IMR-90 (cell line): ENCODE measurements around the gene NRIP2. TPM values are rescaled to one million over a fixed set of nuclear protein-coding genes. Genes with fewer than 3 reads are reported as not detected.

Experiments
- ATAC-seq: fragments of 200-7000 bp; cut with Tn5 transposase; 2 replicates; pipeline ENCODE4 v1.9.1; 2020; ENCODE audit warnings: low read depth, mild to moderate bottlenecking, moderate library complexity
- BruUV-seq: library from RNA; stranded (reverse); fragments of 400-500 nt; replicated peaks from 2 replicates; lab custom pipeline; 2021; lab: Mats Ljungman, UMichigan
- CTCF ChIA-PET: fragments of 300-600 bp; formaldehyde crosslinking; extraction: SDS; loops from one replicate; lab custom pipeline; 2021; ENCODE audit warnings: antibody characterized with exemption; lab: Yijun Ruan, JAX
- POLR2A ChIA-PET: fragments of 300-600 bp; sonication (Branson Sonifier 250); formaldehyde crosslinking; loops from one replicate; lab custom pipeline; 2022; ENCODE audit warnings: antibody characterized with exemption; ENCODE audit not compliant: unreplicated experiment; lab: Charles Lee
- DNase-seq: peaks from one replicate; pipeline ENCODE4 v3.0.0; 2013
- H2AFZ ChIP-seq: replicated peaks from 2 replicates; pipeline ENCODE3; 2013; ENCODE audit warnings: low read length, mild to moderate bottlenecking; ENCODE audit not compliant: poor library complexity
- H2AK5ac ChIP-seq: 2 replicates; pipeline ENCODE4 v1.6.1; 2013; ENCODE audit warnings: low read depth, low read length, inconsistent platforms
- H2AK9ac ChIP-seq: replicated peaks from 2 replicates; pipeline ENCODE3; 2013; ENCODE audit warnings: mild to moderate bottlenecking, low read depth, low read length, moderate library complexity; ENCODE audit not compliant: poor library complexity
- H2BK120ac ChIP-seq: 2 replicates; pipeline ENCODE4 v1.6.1; 2013; ENCODE audit warnings: low read depth, low read length, inconsistent platforms
- H2BK15ac ChIP-seq: 3 replicates; pipeline ENCODE4 v1.6.1; 2013; ENCODE audit warnings: low read depth, low read length, inconsistent platforms
- H2BK20ac ChIP-seq: 2 replicates; pipeline ENCODE4 v1.6.1; 2013; ENCODE audit warnings: low read depth, mild to moderate bottlenecking, inconsistent platforms, low read length, moderate library complexity
- H2BK5ac ChIP-seq: 2 replicates; pipeline ENCODE4 v1.6.1; 2013; ENCODE audit warnings: mild to moderate bottlenecking, low read depth, low read length, inconsistent platforms; ENCODE audit not compliant: poor library complexity, severe bottlenecking
- H3K14ac ChIP-seq: replicated peaks from 2 replicates; pipeline ENCODE4 v1.6.1; 2013; ENCODE audit warnings: low read depth, low read length, inconsistent platforms
- H3K18ac ChIP-seq: 2 replicates; pipeline ENCODE4 v1.6.1; 2013; ENCODE audit warnings: low read depth, low read length, control low read depth
- H3K23ac ChIP-seq: 2 replicates; pipeline ENCODE4 v1.6.1; 2013; ENCODE audit warnings: low read depth, low read length, inconsistent platforms
- H3K27ac ChIP-seq: 2 replicates; pipeline ENCODE4 v1.5.1; 2013; ENCODE audit warnings: mild to moderate bottlenecking, control low read depth, low read length; ENCODE audit not compliant: insufficient read depth
- H3K27me3 ChIP-seq: 2 replicates; pipeline ENCODE4 v1.6.1; 2013; ENCODE audit warnings: low read length; ENCODE audit not compliant: control insufficient read depth, insufficient read depth
- H3K36me3 ChIP-seq: 2 replicates; pipeline ENCODE4 v1.6.1; 2013; ENCODE audit warnings: low read length, mixed read lengths; ENCODE audit not compliant: control insufficient read depth, insufficient read depth
- H3K4ac ChIP-seq: 2 replicates; pipeline ENCODE4 v1.6.1; 2013; ENCODE audit warnings: low read depth, low read length, inconsistent platforms
- H3K4me1 ChIP-seq: 2 replicates; pipeline ENCODE4 v1.6.1; 2013; ENCODE audit warnings: low read length, mixed read lengths; ENCODE audit not compliant: control insufficient read depth, insufficient read depth
- H3K4me2 ChIP-seq: 2 replicates; pipeline ENCODE4 v1.6.1; 2013; ENCODE audit warnings: low read depth, mild to moderate bottlenecking, control low read depth, low read length, moderate library complexity
- H3K4me3 ChIP-seq: 2 replicates; pipeline ENCODE4 v1.5.1; 2013; ENCODE audit warnings: low read depth, mild to moderate bottlenecking, control low read depth, low read length, moderate library complexity; ENCODE audit not compliant: insufficient read depth
- H3K56ac ChIP-seq: 2 replicates; pipeline ENCODE4 v1.6.1; 2013; ENCODE audit warnings: low read length, inconsistent platforms; ENCODE audit not compliant: insufficient read depth; ENCODE audit errors: extremely low read depth
- H3K79me1 ChIP-seq, 2 experiments: 2 replicates each; pipeline ENCODE4 v1.6.1; 2013; ENCODE audit warnings: low read length in 2 of 2, inconsistent platforms in 1 of 2, low read depth in 1 of 2
- H3K9ac ChIP-seq: 2 replicates; pipeline ENCODE4 v1.6.1; 2013; ENCODE audit warnings: low read depth, low read length, control low read depth
- H3K9me1 ChIP-seq: 2 replicates; pipeline ENCODE4 v1.6.1; 2013; ENCODE audit warnings: low read length, inconsistent platforms; ENCODE audit not compliant: insufficient read depth
- H3K9me3 ChIP-seq: 2 replicates; pipeline ENCODE4 v1.6.1; 2013; ENCODE audit warnings: low read length; ENCODE audit not compliant: control insufficient read depth, insufficient read depth
- H4K20me1 ChIP-seq: 2 replicates; pipeline ENCODE4 v1.6.1; 2013; ENCODE audit warnings: low read length, inconsistent platforms; ENCODE audit not compliant: insufficient read depth
- H4K5ac ChIP-seq: 2 replicates; pipeline ENCODE4 v1.6.1; 2013; ENCODE audit warnings: mild to moderate bottlenecking, low read depth, low read length, control low read depth
- H4K8ac ChIP-seq, 2 experiments: 2 replicates each; pipeline ENCODE4 v1.6.1; 2013; ENCODE audit warnings: low read depth in 2 of 2, low read length in 2 of 2, control low read depth in 1 of 2, inconsistent platforms in 1 of 2
- H4K91ac ChIP-seq: 2 replicates; pipeline ENCODE4 v1.6.1; 2013; ENCODE audit warnings: low read depth, low read length, inconsistent platforms; ENCODE audit not compliant: insufficient read depth
- BHLHE40 ChIP-seq: fragments of 150-350 bp; IDR thresholded peaks from 2 replicates; pipeline ENCODE4 v1.6.1; 2016; ENCODE audit warnings: mild to moderate bottlenecking, low read depth, low read length
- CEBPB ChIP-seq: IDR thresholded peaks from 2 replicates; pipeline ENCODE4 v1.6.1; 2012; ENCODE audit warnings: low read depth, low read length, improper control_type of control experiment
- CHD1 ChIP-seq: IDR thresholded peaks from 2 replicates; pipeline ENCODE4 v1.6.1; 2012; ENCODE audit warnings: low read depth, low read length, improper control_type of control experiment
- FOS ChIP-seq: fragments of 150-350 bp; IDR thresholded peaks from 2 replicates; pipeline ENCODE4 v1.6.1; 2016; ENCODE audit warnings: low read depth, low read length
- MAFK ChIP-seq: IDR thresholded peaks from 2 replicates; pipeline ENCODE4 v1.6.1; 2012; ENCODE audit warnings: low read depth, low read length, improper control_type of control experiment
- MAZ ChIP-seq: IDR thresholded peaks from 2 replicates; pipeline ENCODE4 v1.6.1; 2012; ENCODE audit warnings: low read depth, mild to moderate bottlenecking, low read length, improper control_type of control experiment, moderate library complexity, borderline replicate concordance
- MXI1 ChIP-seq: IDR thresholded peaks from 2 replicates; pipeline ENCODE4 v1.6.1; 2012; ENCODE audit warnings: low read depth, mild to moderate bottlenecking, low read length, moderate library complexity, borderline replicate concordance
- POLR2A ChIP-seq: IDR thresholded peaks from 2 replicates; pipeline ENCODE4 v1.6.1; 2012; ENCODE audit warnings: mild to moderate bottlenecking, low read depth, low read length
- RFX5 ChIP-seq: IDR thresholded peaks from 2 replicates; pipeline ENCODE4 v1.8.0; 2012; ENCODE audit warnings: low read depth, mild to moderate bottlenecking, low read length, moderate library complexity
- SMC3 ChIP-seq: fragments of 150-350 bp; IDR thresholded peaks from 2 replicates; pipeline ENCODE4 v1.6.1; 2016; ENCODE audit warnings: low read depth, mild to moderate bottlenecking, antibody characterized with exemption, low read length, moderate library complexity
- WGBS, 2 experiments: methylation state at CpG; one replicate each; pipeline versions ENCODE4 v1.1.5 to v1.1.7; 2013; ENCODE audit warnings: missing lambda C conversion rate in 2 of 2; ENCODE audit not compliant: insufficient read length in 1 of 2; ENCODE audit errors: extremely low coverage in 2 of 2; 5-methylcytosine and 5-hydroxymethylcytosine counted together
- dilution Hi-C: fragments of 300-500 bp; cut with HindIII; formaldehyde crosslinking; loops from one replicate; pipeline ENCODE4 v1.14.3; 2018; ENCODE audit warnings: low sequenced_read_pairs; ENCODE audit not compliant: unreplicated experiment
- in situ Hi-C: fragments of 300-500 bp; cut with MboI; formaldehyde crosslinking; loops from 3 replicates; pipeline ENCODE4 v1.14.3; 2019; ENCODE audit warnings: low sequenced_read_pairs, inconsistent platforms, mixed read lengths
- intact Hi-C: fragments of 100-400 bp; cut with micrococcal nuclease; formaldehyde crosslinking; loops from 2 replicates; pipeline ENCODE4 v1.10.0; 2022
- polyA plus RNA-seq, 3 experiments: library from polyadenylated mRNA; depleted of rRNA; stranded (reverse); fragments of >200 nt; gene quantifications; 2 replicates each; pipeline ENCODE4 v1.2.3, GENCODE V29; 2012; ENCODE audit warnings: low replicate concordance in 1 of 3
- total RNA-seq: library from RNA; depleted of rRNA; stranded (reverse); fragments of >200 nt; gene quantifications from 2 replicates; pipeline ENCODE4 v1.2.3, GENCODE V29; 2012
- TF ChIP-seq, protein P1 (sequence below): conservative IDR thresholded peaks from 2 replicates; pipeline ENCODE4 v1.5.1; 2012; ENCODE audit warnings: mild to moderate bottlenecking, low read depth, low read length, improper control_type of control experiment
- TF ChIP-seq, protein P2 (sequence below): fragments of 150-350 bp; IDR thresholded peaks from 2 replicates; pipeline ENCODE4 v1.6.1; 2017; ENCODE audit warnings: mild to moderate bottlenecking, antibody characterized with exemption, low read length, low read depth

The NRIP2 gene
- total and polyA plus RNA-seq, 2 of the 4 experiments (the other 2 are of a cell fraction): 0.18 to 0.27 TPM

DNA sequence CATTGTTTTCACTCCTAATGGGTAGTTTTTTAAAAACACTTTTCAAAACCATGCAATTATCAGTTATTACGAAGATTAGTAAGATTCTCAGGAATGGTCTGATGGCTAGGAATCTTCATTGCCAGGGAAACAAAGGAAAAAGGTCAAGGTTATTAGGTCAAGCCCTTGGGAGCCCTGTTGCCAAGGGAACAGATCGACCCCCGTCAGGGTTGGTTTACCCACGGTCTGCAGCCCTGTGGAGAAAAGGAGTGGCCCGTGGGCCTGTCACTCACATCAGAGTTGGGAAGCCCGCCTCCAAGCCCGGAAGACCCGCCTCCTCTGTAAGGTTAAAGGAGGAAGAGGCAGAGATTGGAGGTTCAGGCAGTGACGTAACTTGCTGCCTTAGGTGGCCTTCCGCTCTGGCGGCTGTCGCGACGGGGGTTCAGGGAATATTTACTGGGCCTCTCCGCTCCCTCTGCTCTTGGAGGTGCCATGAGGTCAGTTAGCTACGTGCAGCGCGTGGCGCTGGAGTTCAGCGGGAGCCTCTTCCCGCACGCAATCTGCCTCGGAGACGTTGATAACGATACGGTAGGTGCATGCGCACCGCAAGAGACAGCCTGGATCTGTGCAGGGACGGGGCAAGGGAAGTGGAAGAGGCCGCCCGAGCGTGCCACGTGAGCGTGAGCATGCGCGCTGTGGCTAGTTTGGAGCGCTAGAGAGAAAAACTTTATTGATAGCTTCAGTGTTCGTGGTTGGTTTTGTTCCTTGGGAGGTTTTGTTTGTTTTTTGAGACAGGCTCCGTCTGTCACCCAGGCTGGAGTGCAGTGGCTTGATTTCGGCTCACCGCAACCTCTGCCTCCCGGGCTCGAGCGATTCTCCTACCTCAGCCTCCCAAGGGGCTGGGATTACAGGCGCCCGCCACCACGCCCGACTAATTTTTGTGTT is 22.3 kb downstream of the NRIP2 start, which contains the start of gene ITFG2:
TSS of gene ITFG2 (plus strand) at position 379 of the 924 bp plus-strand sequence. CDS start at position 472, 93 bp downstream.
- peak within 1 kb of the TSS; percentile 93 for H3K56ac ChIP-seq
- H3K27me3 ChIP-seq: no peaks in the 10 kb centered on the region
- no peaks in the 10 kb centered on the region for H3K4me1 ChIP-seq
- DNase-seq: peak; percentile 98
- H2BK15ac ChIP-seq: no peak within 1 kb of the TSS; the same call in 2 of the 3 replicates
- peak within 1 kb of the TSS; percentile 39; the same call in 1 of the 2 replicates for H2BK20ac ChIP-seq
- in situ Hi-C loops: no loop called here
- dilution Hi-C loops: no loop called here
- 0% methylated on average over 22 of the region's 48 CpGs; no CpG with 5 or more reads in 1 of the 2 experiments for WGBS, 2 experiments
- H3K9ac ChIP-seq: peak within 1 kb of the TSS; percentile 95
- TF ChIP-seq MXI1: peak; percentile 81
- no peak for TF ChIP-seq MAFK
- peak; percentile 76 for TF ChIP-seq CEBPB
- 0 out of 2 replicates have a peak, but pooled peaks have one; percentile 15 for TF ChIP-seq CHD1
- TF ChIP-seq, protein P1, sequence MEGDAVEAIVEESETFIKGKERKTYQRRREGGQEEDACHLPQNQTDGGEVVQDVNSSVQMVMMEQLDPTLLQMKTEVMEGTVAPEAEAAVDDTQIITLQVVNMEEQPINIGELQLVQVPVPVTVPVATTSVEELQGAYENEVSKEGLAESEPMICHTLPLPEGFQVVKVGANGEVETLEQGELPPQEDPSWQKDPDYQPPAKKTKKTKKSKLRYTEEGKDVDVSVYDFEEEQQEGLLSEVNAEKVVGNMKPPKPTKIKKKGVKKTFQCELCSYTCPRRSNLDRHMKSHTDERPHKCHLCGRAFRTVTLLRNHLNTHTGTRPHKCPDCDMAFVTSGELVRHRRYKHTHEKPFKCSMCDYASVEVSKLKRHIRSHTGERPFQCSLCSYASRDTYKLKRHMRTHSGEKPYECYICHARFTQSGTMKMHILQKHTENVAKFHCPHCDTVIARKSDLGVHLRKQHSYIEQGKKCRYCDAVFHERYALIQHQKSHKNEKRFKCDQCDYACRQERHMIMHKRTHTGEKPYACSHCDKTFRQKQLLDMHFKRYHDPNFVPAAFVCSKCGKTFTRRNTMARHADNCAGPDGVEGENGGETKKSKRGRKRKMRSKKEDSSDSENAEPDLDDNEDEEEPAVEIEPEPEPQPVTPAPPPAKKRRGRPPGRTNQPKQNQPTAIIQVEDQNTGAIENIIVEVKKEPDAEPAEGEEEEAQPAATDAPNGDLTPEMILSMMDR: no peak
- no peak for TF ChIP-seq RFX5
- peak; percentile 98 for TF ChIP-seq BHLHE40
- peak; percentile 42; the same call in 1 of the 2 replicates for TF ChIP-seq MAZ
- peak; percentile 84 for TF ChIP-seq POLR2A
- TF ChIP-seq FOS: peak; percentile 25; the same call in 1 of the 2 replicates
- TF ChIP-seq, protein P2, sequence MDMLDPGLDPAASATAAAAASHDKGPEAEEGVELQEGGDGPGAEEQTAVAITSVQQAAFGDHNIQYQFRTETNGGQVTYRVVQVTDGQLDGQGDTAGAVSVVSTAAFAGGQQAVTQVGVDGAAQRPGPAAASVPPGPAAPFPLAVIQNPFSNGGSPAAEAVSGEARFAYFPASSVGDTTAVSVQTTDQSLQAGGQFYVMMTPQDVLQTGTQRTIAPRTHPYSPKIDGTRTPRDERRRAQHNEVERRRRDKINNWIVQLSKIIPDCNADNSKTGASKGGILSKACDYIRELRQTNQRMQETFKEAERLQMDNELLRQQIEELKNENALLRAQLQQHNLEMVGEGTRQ: peak; percentile 92
- TF ChIP-seq SMC3: no peak
- H4K8ac ChIP-seq: peak within 1 kb of the TSS; percentile 69 to 99
- H3K14ac ChIP-seq: peak within 1 kb of the TSS; percentile 99
- H2AK5ac ChIP-seq: peak within 1 kb of the TSS; percentile 96
- peak within 1 kb of the TSS; percentile 100 for H2AFZ ChIP-seq
- H2BK5ac ChIP-seq: peak within 1 kb of the TSS; percentile 93
- POLR2A ChIA-PET: interaction anchor here (0.6 kb wide), 1 partner anchor 130 kb away, joined by 4 read pairs; no protein-coding TSS in a partner anchor
- H4K5ac ChIP-seq: peak within 1 kb of the TSS; percentile 95
- peaks cover 11 to 29% of the 10 kb centered on the region in 2 experiments for H3K79me1 ChIP-seq
- 0 out of 2 replicates have a peak, but pooled peaks cover 5% of the 10 kb centered on the region for H3K9me1 ChIP-seq
- H3K36me3 ChIP-seq: peaks cover 3% of the 10 kb centered on the region
- peak within 1 kb of the TSS; percentile 96 for H3K23ac ChIP-seq
- peak within 1 kb of the TSS; percentile 82 for H2BK120ac ChIP-seq
- peaks cover 6% of the 10 kb centered on the region; the same call in 1 of the 2 replicates for H4K20me1 ChIP-seq
- H4K91ac ChIP-seq: peak within 1 kb of the TSS; percentile 97
- H3K4me3 ChIP-seq: peak within 1 kb of the TSS; percentile 61
- intact Hi-C loops: loop anchor here (1.0 kb wide), 1 partner anchor 72 kb away; no protein-coding TSS in a partner anchor
- H3K18ac ChIP-seq: peak within 1 kb of the TSS; percentile 93
- CTCF ChIA-PET: interaction anchor here (0.7 to 1.3 kb wide), 4 partner anchors 29 to 133 kb away, joined by 3 to 4 read pairs (median 4); no protein-coding TSS in a partner anchor
- peak within 1 kb of the TSS; percentile 97 for H3K4ac ChIP-seq
- H3K4me2 ChIP-seq: peak within 1 kb of the TSS; percentile 77
- peak within 1 kb of the TSS; percentile 92 for H3K27ac ChIP-seq
- ATAC-seq: peak; percentile 98
- no peaks in the 10 kb centered on the region for H3K9me3 ChIP-seq
- TSS peak; percentile 69 for BruUV-seq
- H2AK9ac ChIP-seq: peak within 1 kb of the TSS; percentile 96
